ENCODE results near the gene ERCC5.

Gene ERCC5

DNA sequence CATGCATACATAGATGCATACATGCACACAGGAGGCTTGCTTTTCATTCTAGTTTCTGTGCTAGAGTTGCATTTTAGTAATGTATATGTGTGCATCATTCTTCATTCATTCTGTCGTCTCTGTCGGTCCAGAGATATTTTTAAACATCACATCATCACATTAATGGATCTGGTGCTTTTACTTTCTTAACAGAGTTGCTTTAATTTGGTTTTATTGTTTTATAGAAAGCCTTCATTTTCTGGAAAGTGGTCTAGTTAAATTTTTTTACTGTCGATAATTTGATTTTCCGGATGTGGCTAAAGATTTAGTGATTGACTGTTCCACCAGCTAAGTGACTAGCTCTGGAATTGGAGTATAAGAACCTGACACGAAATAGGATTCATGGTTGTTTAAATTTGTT, 30.0 kb upstream of the ERCC5 start:
- no peak overlapping the region for H3K27ac ChIP-seq (ENCODE audit: low read depth, low read length)
- H3K4me3 ChIP-seq (ENCODE audit: low read depth, low read length): no peak overlapping the region
- no peaks in the 10 kb centered on the region for H3K4me1 ChIP-seq (ENCODE audit: control insufficient read depth, insufficient read depth, low read length)
- no peaks in the 10 kb centered on the region for H3K27me3 ChIP-seq (ENCODE audit: control insufficient read depth, insufficient read depth, low read length)
- no peak overlapping the region for H3K9ac ChIP-seq (ENCODE audit: low read depth, low read length)
- H3K36me3 ChIP-seq (ENCODE audit: control insufficient read depth, insufficient read depth, low read length): no peaks in the 10 kb centered on the region
- H3K9me3 ChIP-seq (ENCODE audit: control insufficient read depth, insufficient read depth, low read length): no peaks in the 10 kb centered on the region

- H3K9me3 ChIP-seq (ENCODE audit: control insufficient read depth, insufficient read depth, low read length): no peaks in the 10 kb centered on the region
- H3K27me3 ChIP-seq (ENCODE audit: control insufficient read depth, insufficient read depth, low read length): no peaks in the 10 kb centered on the region
- no peak overlapping the region for H3K27ac ChIP-seq (ENCODE audit: low read depth, low read length)
- H3K36me3 ChIP-seq (ENCODE audit: control insufficient read depth, insufficient read depth, low read length): no peaks in the 10 kb centered on the region
- no peaks in the 10 kb centered on the region for H3K4me1 ChIP-seq (ENCODE audit: control insufficient read depth, insufficient read depth, low read length)
- no peak overlapping the region for H3K9ac ChIP-seq (ENCODE audit: low read depth, low read length)
- H3K4me3 ChIP-seq (ENCODE audit: low read depth, low read length): no peak overlapping the region
Observed at GRCh38 chr13:102816708-102817107, 29.1 kb upstream of the ERCC5 start.

DNA sequence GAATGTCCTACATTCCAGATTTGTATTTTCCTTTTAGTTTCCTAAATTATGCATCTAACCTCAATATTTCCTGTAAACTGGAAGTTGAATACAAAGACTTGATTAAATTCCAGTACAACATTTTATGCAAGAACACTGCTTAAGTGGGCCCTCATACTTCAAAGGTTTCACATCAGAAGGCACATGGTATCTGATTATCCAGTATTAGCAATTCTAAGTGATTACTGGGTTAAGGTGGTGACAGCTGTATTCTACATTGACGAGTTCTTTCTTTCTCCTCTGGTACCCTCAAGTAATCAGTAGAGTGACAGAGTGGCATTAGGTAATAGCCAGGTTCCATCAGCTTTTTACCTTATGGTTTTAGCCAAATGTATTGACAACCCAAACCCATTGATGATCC, 28.6 kb upstream of the ERCC5 start:
- Histone ChIP-seq H3K27ac (ENCODE audit: low read depth, low read length) (no peak overlapping the region), H3K4me1 (ENCODE audit: control insufficient read depth, insufficient read depth, low read length) (no peaks in the 10 kb centered on the region), H3K9me3 (ENCODE audit: control insufficient read depth, insufficient read depth, low read length) (no peaks in the 10 kb centered on the region), H3K27me3 (ENCODE audit: control insufficient read depth, insufficient read depth, low read length) (no peaks in the 10 kb centered on the region), H3K36me3 (ENCODE audit: control insufficient read depth, insufficient read depth, low read length) (peaks cover 4% of the 10 kb centered on the region; the same call in 1 of the 2 replicates), H3K9ac (ENCODE audit: low read depth, low read length) (no peak overlapping the region), H3K4me3 (ENCODE audit: low read depth, low read length) (no peak overlapping the region)

DNA sequence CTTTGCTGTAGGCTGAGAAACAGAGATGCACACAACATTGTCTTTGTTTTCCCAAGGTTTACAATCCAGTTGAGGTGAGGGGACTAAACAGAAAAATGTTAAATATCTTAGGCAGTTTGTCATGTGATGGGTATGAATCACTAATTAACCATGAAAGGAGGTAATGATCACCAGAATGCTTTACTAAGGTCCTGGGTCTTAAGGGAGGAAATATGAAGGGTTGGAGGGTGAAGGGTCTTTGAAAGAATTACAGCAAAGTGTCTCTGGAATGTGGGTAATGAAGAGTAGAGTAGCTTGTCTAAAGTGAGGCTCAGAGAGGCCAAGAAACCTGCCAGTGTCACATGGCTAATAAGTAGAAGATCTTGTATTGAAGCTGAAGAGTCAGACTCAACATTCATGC, 27.9 kb upstream of the ERCC5 start:
- Histone ChIP-seq H3K36me3 (ENCODE audit: control insufficient read depth, insufficient read depth, low read length) (peaks cover 6% of the 10 kb centered on the region; the same call in 1 of the 2 replicates), H3K27me3 (ENCODE audit: control insufficient read depth, insufficient read depth, low read length) (no peaks in the 10 kb centered on the region), H3K4me1 (ENCODE audit: control insufficient read depth, insufficient read depth, low read length) (no peaks in the 10 kb centered on the region), H3K9me3 (ENCODE audit: control insufficient read depth, insufficient read depth, low read length) (no peaks in the 10 kb centered on the region), H3K27ac (ENCODE audit: low read depth, low read length) (no peak overlapping the region), H3K4me3 (ENCODE audit: low read depth, low read length) (no peak overlapping the region), H3K9ac (ENCODE audit: low read depth, low read length) (no peak overlapping the region)

- H3K4me3 ChIP-seq (ENCODE audit: low read depth, low read length): no peak overlapping the region
- no peaks in the 10 kb centered on the region for H3K27me3 ChIP-seq (ENCODE audit: control insufficient read depth, insufficient read depth, low read length)
- H3K4me1 ChIP-seq (ENCODE audit: control insufficient read depth, insufficient read depth, low read length): peaks cover 14% of the 10 kb centered on the region; the same call in 1 of the 2 replicates
- H3K36me3 ChIP-seq (ENCODE audit: control insufficient read depth, insufficient read depth, low read length): peaks cover 9% of the 10 kb centered on the region; the same call in 1 of the 2 replicates
- no peaks in the 10 kb centered on the region for H3K9me3 ChIP-seq (ENCODE audit: control insufficient read depth, insufficient read depth, low read length)
- peak overlapping the region; percentile 84 for H3K27ac ChIP-seq (ENCODE audit: low read depth, low read length)
- H3K9ac ChIP-seq (ENCODE audit: low read depth, low read length): no peak overlapping the region
Observed at GRCh38 chr13:102825400-102825799, 20.4 kb upstream of the ERCC5 start.

- peaks cover 9% of the 10 kb centered on the region; the same call in 1 of the 2 replicates for H3K36me3 ChIP-seq (ENCODE audit: control insufficient read depth, insufficient read depth, low read length)
- peaks cover 14% of the 10 kb centered on the region; the same call in 1 of the 2 replicates for H3K4me1 ChIP-seq (ENCODE audit: control insufficient read depth, insufficient read depth, low read length)
- H3K9ac ChIP-seq (ENCODE audit: low read depth, low read length): no peak overlapping the region
- H3K27me3 ChIP-seq (ENCODE audit: control insufficient read depth, insufficient read depth, low read length): no peaks in the 10 kb centered on the region
- H3K27ac ChIP-seq (ENCODE audit: low read depth, low read length): peak overlapping the region; percentile 84
- H3K4me3 ChIP-seq (ENCODE audit: low read depth, low read length): no peak overlapping the region
- H3K9me3 ChIP-seq (ENCODE audit: control insufficient read depth, insufficient read depth, low read length): no peaks in the 10 kb centered on the region
Observed at GRCh38 chr13:102825921-102826706, 19.7 kb upstream of the ERCC5 start.

DNA sequence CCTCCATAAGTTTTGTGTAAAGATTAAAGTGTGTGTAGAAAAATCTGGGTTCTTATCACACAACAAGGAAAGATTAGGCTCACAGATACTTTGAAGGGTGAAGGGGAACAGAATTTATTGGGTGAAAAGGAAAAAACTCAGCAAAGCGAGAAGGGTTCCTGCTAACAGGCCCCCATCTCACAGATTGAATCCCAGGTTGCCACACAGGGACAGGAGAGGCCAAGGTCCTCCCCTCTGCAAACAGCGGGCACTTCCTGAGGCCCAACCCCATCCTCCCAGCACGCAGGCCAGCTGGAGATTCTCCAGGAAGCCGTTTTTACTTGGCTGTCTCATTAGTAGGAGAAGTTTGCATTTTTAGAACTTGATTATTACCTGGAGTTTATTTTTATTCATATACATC, 15.2 kb upstream of the ERCC5 start:
- Histone ChIP-seq H3K27me3 (ENCODE audit: control insufficient read depth, insufficient read depth, low read length) (no peaks in the 10 kb centered on the region), H3K4me1 (ENCODE audit: control insufficient read depth, insufficient read depth, low read length) (peaks cover 11% of the 10 kb centered on the region; the same call in 1 of the 2 replicates), H3K9ac (ENCODE audit: low read depth, low read length) (no peak overlapping the region), H3K36me3 (ENCODE audit: control insufficient read depth, insufficient read depth, low read length) (no peaks in the 10 kb centered on the region), H3K27ac (ENCODE audit: low read depth, low read length) (no peak overlapping the region), H3K4me3 (ENCODE audit: low read depth, low read length) (no peak overlapping the region), H3K9me3 (ENCODE audit: control insufficient read depth, insufficient read depth, low read length) (no peaks in the 10 kb centered on the region)

GRCh38 chr13:102836471-102836870, 9.4 kb upstream of the ERCC5 start:
- H3K4me3 ChIP-seq (ENCODE audit: low read depth, low read length): no peak overlapping the region
- H3K27ac ChIP-seq (ENCODE audit: low read depth, low read length): no peak overlapping the region
- H3K4me1 ChIP-seq (ENCODE audit: control insufficient read depth, insufficient read depth, low read length): no peaks in the 10 kb centered on the region
- H3K27me3 ChIP-seq (ENCODE audit: control insufficient read depth, insufficient read depth, low read length): no peaks in the 10 kb centered on the region
- no peaks in the 10 kb centered on the region for H3K9me3 ChIP-seq (ENCODE audit: control insufficient read depth, insufficient read depth, low read length)
- H3K9ac ChIP-seq (ENCODE audit: low read depth, low read length): no peak overlapping the region
- H3K36me3 ChIP-seq (ENCODE audit: control insufficient read depth, insufficient read depth, low read length): no peaks in the 10 kb centered on the region

DNA sequence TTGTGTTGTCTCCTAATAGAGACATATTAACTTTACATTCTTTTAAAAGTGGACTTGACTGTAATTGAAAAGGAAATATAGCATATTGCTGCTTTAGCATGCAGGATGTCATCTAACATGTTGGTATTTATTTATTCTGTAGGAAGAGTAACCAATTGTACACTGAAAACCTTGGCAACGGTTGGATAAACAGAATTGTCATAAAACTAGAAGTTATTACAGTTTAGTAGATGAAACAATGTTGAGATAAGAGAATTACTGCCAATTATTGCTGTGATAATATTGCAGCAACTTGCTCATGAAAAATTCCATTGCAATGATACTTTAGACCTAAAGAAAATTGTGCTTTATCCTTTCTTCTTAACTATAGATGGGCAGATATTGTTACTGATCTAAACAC, 7.6 kb upstream of the ERCC5 start:
- H3K4me3 ChIP-seq (ENCODE audit: low read depth, low read length): no peak overlapping the region
- no peak overlapping the region for H3K9ac ChIP-seq (ENCODE audit: low read depth, low read length)
- H3K4me1 ChIP-seq (ENCODE audit: control insufficient read depth, insufficient read depth, low read length): no peaks in the 10 kb centered on the region
- no peak overlapping the region for H3K27ac ChIP-seq (ENCODE audit: low read depth, low read length)
- no peaks in the 10 kb centered on the region for H3K27me3 ChIP-seq (ENCODE audit: control insufficient read depth, insufficient read depth, low read length)
- no peaks in the 10 kb centered on the region for H3K9me3 ChIP-seq (ENCODE audit: control insufficient read depth, insufficient read depth, low read length)
- H3K36me3 ChIP-seq (ENCODE audit: control insufficient read depth, insufficient read depth, low read length): no peaks in the 10 kb centered on the region

GRCh38 chr13:102838982-102839381, 6.8 kb upstream of the ERCC5 start:
- H3K4me3 ChIP-seq (ENCODE audit: low read depth, low read length): no peak overlapping the region
- H3K36me3 ChIP-seq (ENCODE audit: control insufficient read depth, insufficient read depth, low read length): no peaks in the 10 kb centered on the region
- H3K4me1 ChIP-seq (ENCODE audit: control insufficient read depth, insufficient read depth, low read length): no peaks in the 10 kb centered on the region
- H3K27me3 ChIP-seq (ENCODE audit: control insufficient read depth, insufficient read depth, low read length): no peaks in the 10 kb centered on the region
- H3K9me3 ChIP-seq (ENCODE audit: control insufficient read depth, insufficient read depth, low read length): no peaks in the 10 kb centered on the region
- H3K27ac ChIP-seq (ENCODE audit: low read depth, low read length): no peak overlapping the region
- no peak overlapping the region for H3K9ac ChIP-seq (ENCODE audit: low read depth, low read length)

DNA sequence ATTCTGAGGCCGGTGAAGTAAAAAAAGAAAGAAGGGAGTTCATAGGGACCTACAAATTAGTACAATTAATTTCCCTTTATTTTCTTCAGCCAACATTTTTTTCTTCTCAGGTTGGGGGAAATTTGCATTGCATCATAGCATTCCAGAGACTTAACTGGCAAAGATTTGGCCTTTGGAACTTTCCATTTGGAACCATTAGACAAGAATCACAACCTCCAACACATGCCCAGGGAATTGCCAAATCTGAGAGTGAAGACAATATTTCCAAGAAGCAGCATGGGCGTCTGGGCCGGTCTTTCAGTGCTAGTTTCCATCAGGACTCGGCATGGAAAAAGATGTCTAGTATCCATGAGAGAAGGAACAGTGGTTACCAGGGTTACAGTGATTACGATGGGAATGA, 6.4 kb upstream of the ERCC5 start:
- Histone ChIP-seq H3K27ac (ENCODE audit: low read depth, low read length) (no peak overlapping the region), H3K9ac (ENCODE audit: low read depth, low read length) (no peak overlapping the region), H3K4me3 (ENCODE audit: low read depth, low read length) (no peak overlapping the region), H3K27me3 (ENCODE audit: control insufficient read depth, insufficient read depth, low read length) (no peaks in the 10 kb centered on the region), H3K9me3 (ENCODE audit: control insufficient read depth, insufficient read depth, low read length) (no peaks in the 10 kb centered on the region), H3K36me3 (ENCODE audit: control insufficient read depth, insufficient read depth, low read length) (no peaks in the 10 kb centered on the region), H3K4me1 (ENCODE audit: control insufficient read depth, insufficient read depth, low read length) (no peaks in the 10 kb centered on the region)

Data from HUES48 (cell line).